H1 (cell line): ENCODE measurements around the gene CFAP97D1. TPM values are rescaled to one million over a fixed set of nuclear protein-coding genes. Genes with fewer than 3 reads are reported as not detected.

Source experiments
- CTCF ChIA-PET: fragments of 300-600 bp; sonication (Branson Sonifier 250); formaldehyde crosslinking; loops from one replicate; lab custom pipeline; 2021; ENCODE audit not compliant: partially characterized antibody; lab: Charles Lee
- POLR2A ChIA-PET: fragments of 300-600 bp; sonication (Branson Sonifier 250); formaldehyde crosslinking; loops from one replicate; lab custom pipeline; 2021; ENCODE audit warnings: inconsistent platforms; ENCODE audit not compliant: partially characterized antibody; lab: Charles Lee
- DNase-seq, 2 experiments: peaks; one replicate each; pipeline versions ENCODE4 v3.0.0 to v3.0.0-alpha.2; 2010 to 2022; ENCODE audit warnings: low spot score in 2 of 2, low read depth in 1 of 2, mixed read lengths in 1 of 2
- FAIRE-seq: peaks from 2 replicates; lab custom pipeline; 2011; peaks lifted over from hg19 to GRCh38; lab: Jason Lieb, UNC
- H2AFZ ChIP-seq: 2 replicates; pipeline ENCODE4 v1.8.1; 2012; ENCODE audit warnings: low read length, inconsistent platforms
- H2AK5ac ChIP-seq: 2 replicates; pipeline ENCODE4 v1.6.1; 2013; ENCODE audit warnings: low read depth, low read length
- H2BK120ac ChIP-seq: replicated peaks from 2 replicates; pipeline ENCODE3; 2013; ENCODE audit warnings: low read depth, low read length, inconsistent platforms
- H2BK12ac ChIP-seq: 2 replicates; pipeline ENCODE4 v1.6.1; 2013; ENCODE audit warnings: low read depth, low read length
- H2BK15ac ChIP-seq: 2 replicates; pipeline ENCODE4 v1.6.1; 2013; ENCODE audit warnings: low read length
- H2BK20ac ChIP-seq: 2 replicates; pipeline ENCODE4 v1.6.1; 2013; ENCODE audit warnings: low read length
- H2BK5ac ChIP-seq: 2 replicates; pipeline ENCODE4 v1.6.1; 2013; ENCODE audit warnings: low read depth, low read length
- H3K14ac ChIP-seq: 2 replicates; pipeline ENCODE4 v1.6.1; 2013; ENCODE audit warnings: inconsistent platforms; ENCODE audit not compliant: insufficient read length
- H3K18ac ChIP-seq: 2 replicates; pipeline ENCODE4 v1.6.1; 2013; ENCODE audit warnings: low read length; ENCODE audit errors: extremely low read depth
- H3K23ac ChIP-seq: 2 replicates; pipeline ENCODE4 v1.6.1; 2013; ENCODE audit warnings: inconsistent platforms; ENCODE audit not compliant: insufficient read length
- H3K23me2 ChIP-seq: 2 replicates; pipeline ENCODE4 v1.6.1; 2013; ENCODE audit warnings: low read depth, low read length
- H3K27ac ChIP-seq: 2 replicates; pipeline ENCODE4 v1.6.1; 2011; ENCODE audit warnings: low read depth, low read length, inconsistent platforms
- H3K27me3 ChIP-seq, 4 experiments: replicated peaks in 1 of 4; 1 replicate in 1 of 4; 2 replicates in 3 of 4; pipeline versions ENCODE4 v1.6.1 to v1.8.1; 2011 to 2013; ENCODE audit warnings: low read length in 3 of 4, mild to moderate bottlenecking in 3 of 4, inconsistent platforms in 2 of 4, mixed read lengths in 2 of 4, moderate library complexity in 1 of 4; ENCODE audit not compliant: control insufficient read depth in 3 of 4, insufficient read depth in 3 of 4; ENCODE audit errors: extremely low read depth in 1 of 4
- H3K36me3 ChIP-seq, 4 experiments: 2 replicates each; pipeline versions ENCODE4 v1.6.1 to v1.8.1; 2011 to 2013; ENCODE audit warnings: mild to moderate bottlenecking in 4 of 4, low read length in 3 of 4, moderate library complexity in 2 of 4, control low read depth in 1 of 4, inconsistent platforms in 1 of 4; ENCODE audit not compliant: insufficient read depth in 4 of 4, control insufficient read depth in 2 of 4
- H3K4ac ChIP-seq: replicated peaks from 2 replicates; pipeline ENCODE3; 2013; ENCODE audit warnings: low read length, low read depth, mixed read lengths, inconsistent platforms; ENCODE audit not compliant: insufficient read length
- H3K4me1 ChIP-seq, 4 experiments: replicated peaks in 1 of 4; 1 replicate in 1 of 4; 2 replicates in 3 of 4; pipeline versions ENCODE4 v1.6.1 to v1.8.1; 2011 to 2013; ENCODE audit warnings: low read length in 3 of 4, inconsistent platforms in 2 of 4, mixed read lengths in 1 of 4; ENCODE audit not compliant: insufficient read depth in 4 of 4, control insufficient read depth in 3 of 4
- H3K4me2 ChIP-seq, 2 experiments: 2 replicates each; pipeline versions ENCODE4 v1.6.1 to v1.8.1; 2011 to 2013; ENCODE audit warnings: low read depth in 2 of 2, low read length in 2 of 2, control low read depth in 1 of 2, inconsistent platforms in 1 of 2, mild to moderate bottlenecking in 1 of 2; ENCODE audit not compliant: insufficient read depth in 1 of 2
- H3K4me3 ChIP-seq, 4 experiments: fragments of 200-600, 300-600 bp in 1 of 4; sonication (generic), shearing (Covaris generic), sonication (Bioruptor Twin) in 1 of 4; 2 replicates each; pipeline versions ENCODE4 v1.5.1 to v1.8.1; 2011 to 2016; ENCODE audit warnings: low read length in 4 of 4, low read depth in 3 of 4, control low read depth in 2 of 4, inconsistent platforms in 2 of 4, mild to moderate bottlenecking in 2 of 4, mixed read lengths in 1 of 4, moderate library complexity in 1 of 4; ENCODE audit not compliant: insufficient read depth in 2 of 4; ENCODE audit errors: extremely low read depth in 1 of 4
- H3K56ac ChIP-seq: replicated peaks from 2 replicates; pipeline ENCODE3; 2013; ENCODE audit warnings: low read depth, mild to moderate bottlenecking, mixed read lengths, low read length, inconsistent platforms; ENCODE audit not compliant: insufficient read length
- H3K79me1 ChIP-seq: 2 replicates; pipeline ENCODE4 v1.6.1; 2013; ENCODE audit warnings: low read depth, low read length, control low read depth
- H3K79me2 ChIP-seq, 2 experiments: 2 replicates each; pipeline versions ENCODE4 v1.6.1 to v1.8.1; 2012 to 2013; ENCODE audit warnings: low read length in 2 of 2, mild to moderate bottlenecking in 2 of 2, inconsistent platforms in 1 of 2; ENCODE audit not compliant: insufficient read depth in 2 of 2, control insufficient read depth in 1 of 2
- H3K9ac ChIP-seq, 4 experiments: replicated peaks in 1 of 4; 1 replicate in 1 of 4; 2 replicates in 3 of 4; pipeline versions ENCODE4 v1.6.1 to v1.8.1; 2011 to 2013; ENCODE audit warnings: low read depth in 3 of 4, low read length in 3 of 4, control low read depth in 2 of 4, mild to moderate bottlenecking in 2 of 4, moderate library complexity in 2 of 4, inconsistent platforms in 1 of 4; ENCODE audit errors: extremely low read depth in 1 of 4
- H3K9me3 ChIP-seq, 2 experiments: 2 replicates each; pipeline versions ENCODE4 v1.6.1 to v1.8.1; 2012 to 2013; ENCODE audit warnings: mild to moderate bottlenecking in 2 of 2, moderate library complexity in 2 of 2, control low read depth in 1 of 2, inconsistent platforms in 1 of 2, low read depth in 1 of 2, low read length in 1 of 2, mixed read lengths in 1 of 2; ENCODE audit not compliant: insufficient read depth in 2 of 2
- H4K20me1 ChIP-seq, 2 experiments: replicated peaks in 1 of 2; 2 replicates each; pipeline versions ENCODE3 to v1.8.1; 2011 to 2013; ENCODE audit warnings: inconsistent platforms in 2 of 2, low read length in 2 of 2, mild to moderate bottlenecking in 1 of 2; ENCODE audit not compliant: insufficient read depth in 2 of 2, control insufficient read depth in 1 of 2
- H4K5ac ChIP-seq: 2 replicates; pipeline ENCODE4 v1.6.1; 2013; ENCODE audit warnings: low read length, low read depth, mixed read lengths, inconsistent platforms; ENCODE audit not compliant: insufficient read length
- H4K8ac ChIP-seq: 2 replicates; pipeline ENCODE4 v1.8.0; 2013; ENCODE audit warnings: mild to moderate bottlenecking, moderate library complexity, low read length, inconsistent platforms; ENCODE audit not compliant: insufficient read depth; ENCODE audit errors: extremely low read depth
- H4K91ac ChIP-seq: replicated peaks from 2 replicates; pipeline ENCODE3; 2013; ENCODE audit warnings: low read length, mixed read lengths, inconsistent platforms; ENCODE audit not compliant: insufficient read length
- CHD2 ChIP-seq: IDR thresholded peaks from 2 replicates; pipeline ENCODE4 v1.6.1; 2012; ENCODE audit warnings: low read length, improper control_type of control experiment
- CREB1 ChIP-seq: IDR thresholded peaks from 2 replicates; pipeline ENCODE4 v1.6.1; 2012; ENCODE audit warnings: inconsistent platforms
- FOSL1 ChIP-seq: IDR thresholded peaks from 2 replicates; pipeline ENCODE4 v1.6.1; 2011; ENCODE audit warnings: mild to moderate bottlenecking, low read depth, low read length, moderate library complexity; ENCODE audit not compliant: insufficient read depth
- RXRA ChIP-seq: IDR thresholded peaks from 2 replicates; pipeline ENCODE4 v1.6.1; 2011; ENCODE audit warnings: low read depth, mild to moderate bottlenecking, low read length, moderate library complexity; ENCODE audit not compliant: insufficient read depth
- SAP30 ChIP-seq: fragments of 300-600 bp; sonication (generic); IDR thresholded peaks from 2 replicates; pipeline ENCODE4 v1.7.1; 2012; ENCODE audit warnings: low read length, moderate library complexity, mild to moderate bottlenecking, inconsistent platforms; ENCODE audit not compliant: insufficient read depth, insufficient replicate concordance
- SP1 ChIP-seq: IDR thresholded peaks from 2 replicates; pipeline ENCODE4 v1.6.1; 2011; ENCODE audit warnings: low read depth, low read length
- SP4 ChIP-seq: IDR thresholded peaks from 2 replicates; pipeline ENCODE4 v1.6.1; 2012; ENCODE audit warnings: low read length, inconsistent platforms
- TAF1 ChIP-seq: IDR thresholded peaks from 2 replicates; pipeline ENCODE4 v1.6.1; 2011; ENCODE audit warnings: mild to moderate bottlenecking, low read depth, low read length
- TCF12 ChIP-seq: IDR thresholded peaks from 2 replicates; pipeline ENCODE4 v1.6.1; 2011; ENCODE audit warnings: low read depth, mild to moderate bottlenecking, low read length
- TEAD4 ChIP-seq: IDR thresholded peaks from 2 replicates; pipeline ENCODE4 v1.6.1; 2012; ENCODE audit warnings: low read depth, low read length, inconsistent platforms, mixed read lengths
- WGBS, 2 experiments: shearing (Covaris generic) in 1 of 2; methylation state at CpG; one replicate each; pipeline versions ENCODE4 v1.1.6 to v1.1.7; 2013 to 2015; ENCODE audit warnings: low lambda C conversion rate in 2 of 2, mixed read lengths in 2 of 2, inconsistent platforms in 1 of 2, low coverage in 1 of 2, missing lambda C conversion rate in 1 of 2; ENCODE audit not compliant: insufficient replicate concordance in 2 of 2, insufficient coverage in 1 of 2, insufficient read length in 1 of 2; ENCODE audit errors: extremely low coverage in 1 of 2, missing lambda C conversion rate in 1 of 2; 5-methylcytosine and 5-hydroxymethylcytosine counted together
- polyA plus RNA-seq, 7 experiments: library from polyadenylated mRNA; depleted of rRNA in 3 of 7; stranded (reverse) in 5 of 7; unstranded in 2 of 7; fragments of >200 nt in 5 of 7; fragments of 200-250 nt in 2 of 7; gene quantifications; 1 replicate in 5 of 7; 2 replicates in 1 of 7; 4 replicates in 1 of 7; pipeline versions ENCODE4 v1.2.1 to v1.2.3, GENCODE V29; 2011 to 2013; ENCODE audit warnings: missing spikeins in 2 of 7, mixed read lengths in 2 of 7
- total RNA-seq: library from RNA; stranded (reverse); fragmentation: NEBNext Ultra II Directional; extraction: Animal tissue kit (Norgen Biotek cat#: 25700); gene quantifications from 2 replicates; pipeline ENCODE4 v1.2.1, GENCODE V29; 2021

CFAP97D1 gene
- total and polyA plus RNA-seq, 2 of the 8 experiments (the other 6 are each of a cell fraction or from before 2014, with no cell fraction given), result 0.02 to 0.07 TPM

DNA sequence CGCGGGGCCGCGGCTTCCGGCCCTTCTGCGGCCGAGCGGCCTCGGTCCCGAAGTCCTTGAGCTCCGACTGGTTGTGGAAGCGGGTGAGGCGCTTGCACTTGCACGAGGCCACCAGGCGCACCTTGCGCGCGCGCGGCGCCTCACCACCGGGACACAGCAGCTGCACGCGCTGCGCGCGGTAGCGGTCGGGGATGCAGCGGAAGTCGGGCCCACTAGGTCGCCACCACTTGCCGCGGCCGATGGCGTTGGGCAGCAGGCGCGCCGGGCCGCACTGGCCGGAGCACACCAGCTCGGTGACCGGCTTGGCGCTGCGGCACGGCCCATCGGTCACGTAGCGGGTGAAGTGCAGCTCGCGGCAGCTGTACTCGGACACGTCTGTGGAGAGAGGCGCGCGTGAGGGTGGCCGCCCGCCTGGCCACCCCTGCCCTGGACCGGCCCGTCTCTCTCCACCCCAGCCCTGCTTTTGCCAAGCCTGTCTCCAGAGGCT is 24.8 kb upstream of the CFAP97D1 start:
- Histone ChIP-seq H2AFZ (peak overlapping the region; percentile 46; the same call in 1 of the 2 replicates), H2BK20ac (no peak overlapping the region; the same call in 1 of the 2 replicates), H2BK120ac (peak overlapping the region; percentile 20), H3K4me2 (peak overlapping the region; percentile 58 to 68), H4K8ac (peak overlapping the region; percentile 74), H2BK15ac (no peak overlapping the region), H3K56ac (no peak overlapping the region), H3K23me2 (peaks cover 3% of the 10 kb centered on the region; the same call in 1 of the 2 replicates), H3K18ac (peak overlapping the region; percentile 60), H3K4me3 (peak overlapping the region; percentile 22 to 53 (median 33); a peak in 7 of 8 replicates), H3K9ac (no peak overlapping the region; a peak in 1 of 7 replicates), H2BK12ac (peak overlapping the region; percentile 87; the same call in 1 of the 2 replicates), H3K36me3 (no peaks in the 10 kb centered on the region), H3K23ac (no peak overlapping the region), H2AK5ac (no peak overlapping the region), H4K91ac (peak overlapping the region; percentile 88), H3K79me1 (no peaks in the 10 kb centered on the region), H3K4ac (peak overlapping the region; percentile 41), H3K4me1 (peaks cover 4 to 25% (median 8%) of the 10 kb centered on the region in 4 experiments; a peak in 6 of 7 replicates), H2BK5ac (peak overlapping the region; percentile 39; the same call in 1 of the 2 replicates), H3K27me3 (peaks cover 0 to 30% (median 23%) of the 10 kb centered on the region in 4 experiments; a peak in 6 of 7 replicates), H3K79me2 (no peaks in the 10 kb centered on the region), H4K20me1 (no peaks in the 10 kb centered on the region), H4K5ac (peak overlapping the region; percentile 19), H3K27ac (no peak overlapping the region), H3K9me3 (no peaks in the 10 kb centered on the region), H3K14ac (no peak overlapping the region)
- 8% methylated on average over 51 of the region's 60 CpGs; no CpG with 5 or more reads in 1 of the 2 experiments for WGBS, 2 experiments
- FAIRE-seq (no peak), DNase-seq (peak; percentile 57 to 82)
- CTCF ChIA-PET, result interaction anchor here (0.5 to 22.9 kb wide), 11 partner anchors 10 to 1806 kb away, joined by 3 to 969 read pairs (median 4); no protein-coding TSS in a partner anchor
- POLR2A ChIA-PET, result interaction anchor here (1.0 to 2.2 kb wide), 8 partner anchors 9 to 387 kb away, joined by 3 to 7 read pairs (median 4); no protein-coding TSS in a partner anchor
- TF ChIP-seq RXRA (no peak), SP1 (no peak), CHD2 (no peak), TCF12 (no peak), SAP30 (no peak), CREB1 (no peak), TEAD4 (peak; percentile 23; the same call in 1 of the 2 replicates), FOSL1 (no peak), SP4 (no peak), TAF1 (0 out of 2 replicates have a peak, but pooled peaks have one; percentile 39)
